Esophagus squamous epithelium (tissue), 4 donors: Measurements from ENCODE around the gene PI4K2A.

Source experiments
- CTCF ChIP-seq, 6 experiments: fragments of 450-650 bp in 4 of 6; fragments of 200-600 bp in 2 of 6; sonication (generic) in 2 of 6; IDR thresholded peaks; one replicate each; pipeline ENCODE4 v1.5.1; 2016 to 2019; ENCODE audit warnings: antibody characterized with exemption in 6 of 6, mild to moderate bottlenecking in 4 of 6, moderate library complexity in 4 of 6
- POLR2A ChIP-seq, 4 donors: fragments of 450-650 bp; IDR thresholded peaks; one replicate each; pipeline ENCODE4 v1.6.1; 2017; ENCODE audit warnings: antibody characterized with exemption in 4 of 4, mild to moderate bottlenecking in 4 of 4, moderate library complexity in 3 of 4

GRCh38 chr10:97629289-97629688 lies 11.2 kb upstream of the PI4K2A start:
- TF ChIP-seq CTCF (IDR thresholded peaks at IDR 0.05) (no peak), POLR2A (IDR thresholded peaks at IDR 0.05) (no peak)
